Measurements from ENCODE around the gene EYA2.

- no peak for TF ChIP-seq POLR2A (IDR thresholded peaks at IDR 0.05; ENCODE audit: low read depth, low read length)
- TF ChIP-seq TAF1 (IDR thresholded peaks at IDR 0.05; ENCODE audit: borderline replicate concordance, low read depth, low read length): no peak
- no peak for TF ChIP-seq POLR2AphosphoS5 (IDR thresholded peaks at IDR 0.05; ENCODE audit: low read depth, low read length)
Observed at GRCh38 chr20:46850416-46850815, 44.2 kb upstream of the EYA2 start.
